Measurements from ENCODE around the gene HYAL2. TPM values are rescaled to one million over a fixed set of nuclear protein-coding genes. Genes with fewer than 3 reads are reported as not detected.

The HYAL2 gene
- total and polyA plus RNA-seq, 4 donors, result 19.5 to 57.6 (median 33.2) TPM

DNA sequence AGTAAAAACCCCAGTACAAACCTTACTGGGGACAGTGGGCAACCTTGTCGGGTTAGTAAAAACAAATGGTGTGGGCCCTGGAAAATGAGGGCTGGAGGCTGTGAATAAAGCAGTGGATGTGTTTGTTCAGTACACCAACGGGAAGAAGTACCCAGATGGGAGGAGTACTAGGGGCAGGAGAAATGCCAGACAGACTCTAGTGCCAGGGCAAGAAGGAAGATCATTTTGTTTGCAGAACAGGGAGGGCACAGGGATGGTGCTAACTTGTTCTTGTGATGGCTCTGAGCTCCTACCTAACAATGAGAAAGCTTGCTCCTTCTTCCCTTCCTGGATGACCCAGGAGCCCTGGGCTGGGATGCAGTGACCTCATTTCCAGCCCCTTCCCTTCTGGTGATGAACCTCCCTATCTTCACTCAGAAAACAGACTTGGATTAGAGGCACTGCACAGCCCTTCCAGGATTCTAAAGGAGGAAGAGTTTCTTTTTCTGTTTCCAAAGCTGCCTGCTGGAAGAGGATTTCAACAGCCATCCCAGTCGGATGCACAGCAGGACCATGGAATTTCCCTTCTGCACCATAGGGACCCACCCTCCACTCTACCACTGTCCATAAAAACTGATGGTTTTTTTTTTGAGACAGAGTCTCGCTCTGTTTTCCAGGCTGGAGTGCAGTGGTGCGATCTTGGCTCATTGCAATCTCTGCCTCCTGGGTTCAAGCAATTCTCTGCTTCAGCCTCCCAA is 12.0 kb upstream of the HYAL2 start (continued):
- TF ChIP-seq FOXA1 (IDR thresholded peaks at IDR 0.05), result no peak
- no peak for TF ChIP-seq RAD21 (IDR thresholded peaks at IDR 0.05)
- no peak for TF ChIP-seq GABPA (IDR thresholded peaks at IDR 0.05 in 1 of 2, conservative IDR thresholded peaks at IDR 0.05 in 1 of 2)
- no peak for TF ChIP-seq EGR1 (IDR thresholded peaks at IDR 0.05; ENCODE audit: low read depth in 2 of 2)
- no peak for TF ChIP-seq HNF4A (conservative IDR thresholded peaks at IDR 0.05)
- TF ChIP-seq, protein P1, sequence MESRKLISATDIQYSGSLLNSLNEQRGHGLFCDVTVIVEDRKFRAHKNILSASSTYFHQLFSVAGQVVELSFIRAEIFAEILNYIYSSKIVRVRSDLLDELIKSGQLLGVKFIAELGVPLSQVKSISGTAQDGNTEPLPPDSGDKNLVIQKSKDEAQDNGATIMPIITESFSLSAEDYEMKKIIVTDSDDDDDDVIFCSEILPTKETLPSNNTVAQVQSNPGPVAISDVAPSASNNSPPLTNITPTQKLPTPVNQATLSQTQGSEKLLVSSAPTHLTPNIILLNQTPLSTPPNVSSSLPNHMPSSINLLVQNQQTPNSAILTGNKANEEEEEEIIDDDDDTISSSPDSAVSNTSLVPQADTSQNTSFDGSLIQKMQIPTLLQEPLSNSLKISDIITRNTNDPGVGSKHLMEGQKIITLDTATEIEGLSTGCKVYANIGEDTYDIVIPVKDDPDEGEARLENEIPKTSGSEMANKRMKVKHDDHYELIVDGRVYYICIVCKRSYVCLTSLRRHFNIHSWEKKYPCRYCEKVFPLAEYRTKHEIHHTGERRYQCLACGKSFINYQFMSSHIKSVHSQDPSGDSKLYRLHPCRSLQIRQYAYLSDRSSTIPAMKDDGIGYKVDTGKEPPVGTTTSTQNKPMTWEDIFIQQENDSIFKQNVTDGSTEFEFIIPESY (IDR thresholded peaks at IDR 0.05), result no peak
- no peak for TF ChIP-seq NR2F2 (IDR thresholded peaks at IDR 0.05)
- no peak for TF ChIP-seq ATF3 (IDR thresholded peaks at IDR 0.05)
- no peak for TF ChIP-seq FOXA2 (IDR thresholded peaks at IDR 0.05)
- no peak for TF ChIP-seq TAF1 (conservative IDR thresholded peaks at IDR 0.05)
- no peak for TF ChIP-seq YY1 (IDR thresholded peaks at IDR 0.05)

DNA sequence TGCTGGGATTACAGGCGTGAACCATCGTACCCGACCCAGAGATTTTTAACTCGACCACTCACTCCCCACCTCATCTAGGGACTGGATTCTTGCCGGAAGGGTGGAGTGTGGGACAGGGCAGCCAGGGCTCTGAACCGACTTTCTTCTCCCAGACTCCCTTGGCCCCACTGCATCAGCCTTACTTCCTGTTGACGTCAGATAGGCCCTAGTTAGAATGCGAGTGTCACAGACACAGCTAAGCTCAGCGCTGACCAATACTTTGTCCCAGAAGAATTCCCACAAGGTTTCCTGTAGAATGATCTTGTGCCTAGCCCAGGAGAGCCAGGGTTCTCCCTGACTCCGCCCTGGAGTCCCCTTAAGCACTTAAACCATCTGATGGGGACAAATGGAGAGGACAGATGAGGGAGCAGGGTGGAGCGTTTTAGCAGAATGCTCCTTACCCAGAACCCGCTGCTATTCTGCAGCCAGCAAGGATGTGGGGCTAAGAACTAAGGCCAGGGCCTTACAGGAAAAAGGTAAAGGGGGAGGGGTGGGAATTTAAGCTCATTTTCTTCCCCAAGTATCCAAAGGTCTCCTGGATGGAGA is 11.3 kb upstream of the HYAL2 start:
- Histone ChIP-seq H3K4me3 (ENCODE audit: low read depth in 1 of 3, low read length in 3 of 3) (no peak overlapping the region), H3K9ac (ENCODE audit: low read depth in 1 of 2, low read length in 2 of 2) (peak overlapping the region in 1 of 2 donors; percentile 24), H3K27ac (ENCODE audit: low read depth in 1 of 2, low read length in 2 of 2) (peak overlapping the region; percentile 40 to 56), H3K9me3 (ENCODE audit: control insufficient read depth in 4 of 4, low read length in 3 of 4) (no peaks in the 10 kb centered on the region), H3K36me3 (ENCODE audit: control insufficient read depth in 4 of 4, insufficient read depth in 3 of 4, low read depth in 1 of 4, low read length in 3 of 4) (peaks cover 4 to 30% (median 16%) of the 10 kb centered on the region in 4 donors), H3K4me1 (ENCODE audit: control insufficient read depth in 4 of 4, insufficient read depth in 4 of 4, low read length in 3 of 4) (peaks cover 6 to 40% (median 22%) of the 10 kb centered on the region in 4 donors), H3K27me3 (ENCODE audit: control insufficient read depth in 4 of 4, insufficient read depth in 4 of 4, low read length in 3 of 4) (no peaks in the 10 kb centered on the region)
- 77% methylated on average over 12 of the region's 12 CpGs for WGBS
- no peak for DNase-seq (ENCODE audit: low spot score)
- TF ChIP-seq, protein P2, sequence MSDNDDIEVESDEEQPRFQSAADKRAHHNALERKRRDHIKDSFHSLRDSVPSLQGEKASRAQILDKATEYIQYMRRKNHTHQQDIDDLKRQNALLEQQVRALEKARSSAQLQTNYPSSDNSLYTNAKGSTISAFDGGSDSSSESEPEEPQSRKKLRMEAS (IDR thresholded peaks at IDR 0.05), result no peak
- TF ChIP-seq SP1 (IDR thresholded peaks at IDR 0.05) (peak; percentile 46), NR2F2 (IDR thresholded peaks at IDR 0.05) (peak; percentile 65), JUND (IDR thresholded peaks at IDR 0.05) (peak in 1 of 2 donors; percentile 52)

- H3K36me3 ChIP-seq (ENCODE audit: control insufficient read depth in 4 of 4, insufficient read depth in 3 of 4, low read depth in 1 of 4, low read length in 3 of 4), result peaks cover 4 to 30% (median 16%) of the 10 kb centered on the region in 4 donors
- no peak overlapping the region for H3K27ac ChIP-seq (ENCODE audit: low read depth in 1 of 2, low read length in 2 of 2)
- H3K9me3 ChIP-seq (ENCODE audit: control insufficient read depth in 4 of 4, low read length in 3 of 4), result no peaks in the 10 kb centered on the region
- H3K4me1 ChIP-seq (ENCODE audit: control insufficient read depth in 4 of 4, insufficient read depth in 4 of 4, low read length in 3 of 4), result peaks cover 9 to 49% (median 31%) of the 10 kb centered on the region in 4 donors
- 96% methylated on average over 19 of the region's 19 CpGs for WGBS
- TF ChIP-seq TAF1 (conservative IDR thresholded peaks at IDR 0.05) (no peak), RAD21 (IDR thresholded peaks at IDR 0.05) (no peak), ATF3 (IDR thresholded peaks at IDR 0.05) (no peak), FOXA1 (IDR thresholded peaks at IDR 0.05) (no peak), CTCF (IDR thresholded peaks at IDR 0.05; ENCODE audit: low read depth, low read length, missing input control) (no peak), FOXA2 (IDR thresholded peaks at IDR 0.05) (no peak), EGR1 (IDR thresholded peaks at IDR 0.05; ENCODE audit: low read depth in 2 of 2) (no peak), RXRA (IDR thresholded peaks at IDR 0.05) (no peak)
- TF ChIP-seq, protein P3, sequence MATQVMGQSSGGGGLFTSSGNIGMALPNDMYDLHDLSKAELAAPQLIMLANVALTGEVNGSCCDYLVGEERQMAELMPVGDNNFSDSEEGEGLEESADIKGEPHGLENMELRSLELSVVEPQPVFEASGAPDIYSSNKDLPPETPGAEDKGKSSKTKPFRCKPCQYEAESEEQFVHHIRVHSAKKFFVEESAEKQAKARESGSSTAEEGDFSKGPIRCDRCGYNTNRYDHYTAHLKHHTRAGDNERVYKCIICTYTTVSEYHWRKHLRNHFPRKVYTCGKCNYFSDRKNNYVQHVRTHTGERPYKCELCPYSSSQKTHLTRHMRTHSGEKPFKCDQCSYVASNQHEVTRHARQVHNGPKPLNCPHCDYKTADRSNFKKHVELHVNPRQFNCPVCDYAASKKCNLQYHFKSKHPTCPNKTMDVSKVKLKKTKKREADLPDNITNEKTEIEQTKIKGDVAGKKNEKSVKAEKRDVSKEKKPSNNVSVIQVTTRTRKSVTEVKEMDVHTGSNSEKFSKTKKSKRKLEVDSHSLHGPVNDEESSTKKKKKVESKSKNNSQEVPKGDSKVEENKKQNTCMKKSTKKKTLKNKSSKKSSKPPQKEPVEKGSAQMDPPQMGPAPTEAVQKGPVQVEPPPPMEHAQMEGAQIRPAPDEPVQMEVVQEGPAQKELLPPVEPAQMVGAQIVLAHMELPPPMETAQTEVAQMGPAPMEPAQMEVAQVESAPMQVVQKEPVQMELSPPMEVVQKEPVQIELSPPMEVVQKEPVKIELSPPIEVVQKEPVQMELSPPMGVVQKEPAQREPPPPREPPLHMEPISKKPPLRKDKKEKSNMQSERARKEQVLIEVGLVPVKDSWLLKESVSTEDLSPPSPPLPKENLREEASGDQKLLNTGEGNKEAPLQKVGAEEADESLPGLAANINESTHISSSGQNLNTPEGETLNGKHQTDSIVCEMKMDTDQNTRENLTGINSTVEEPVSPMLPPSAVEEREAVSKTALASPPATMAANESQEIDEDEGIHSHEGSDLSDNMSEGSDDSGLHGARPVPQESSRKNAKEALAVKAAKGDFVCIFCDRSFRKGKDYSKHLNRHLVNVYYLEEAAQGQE (IDR thresholded peaks at IDR 0.05), result no peak
- TF ChIP-seq, protein P1 (IDR thresholded peaks at IDR 0.05), result no peak
- DNase-seq (ENCODE audit: low spot score), result no peak
- H3K4me3 ChIP-seq (ENCODE audit: low read depth in 1 of 3, low read length in 3 of 3), result no peak overlapping the region
- H3K9ac ChIP-seq (ENCODE audit: low read depth in 1 of 2, low read length in 2 of 2), result no peak overlapping the region
- H3K27me3 ChIP-seq (ENCODE audit: control insufficient read depth in 4 of 4, insufficient read depth in 4 of 4, low read length in 3 of 4), result no peaks in the 10 kb centered on the region
These were observed 8.9 kb upstream of the HYAL2 start for GRCh38 chr3:50331364-50331907.

Measured in liver (tissue), 9 donors.